ENCODE measurements around the gene ORM2.
A peak's percentile ranks its signal among the peaks of the same experiment; 100 is the strongest.
"Not testable (repeated sequence)": the region's sequence is repeated elsewhere in the genome, so short reads cannot be mapped to it uniquely, and the experiment has no call there.

Gene ORM2

GRCh38 chr9:114332474-114333040 lies 2.9 kb downstream of the ORM2 start:
- DNase-seq, result not testable (repeated sequence)

- not testable (repeated sequence) for DNase-seq
Measured at GRCh38 chr9:114333718-114334117, 4.0 kb downstream of the ORM2 start.

GRCh38 chr9:114334490-114334889 lies 4.8 kb downstream of the ORM2 start:
- DNase-seq, result no peak

- no peak for DNase-seq
Measured at GRCh38 chr9:114335745-114336144, 6.1 kb downstream of the ORM2 start.

GRCh38 chr9:114336157-114336556 lies 6.5 kb downstream of the ORM2 start:
- no peak for DNase-seq

- no peak for DNase-seq
Measured at GRCh38 chr9:114336699-114337395, 7.2 kb downstream of the ORM2 start.

GRCh38 chr9:114338187-114338586 lies 8.5 kb downstream of the ORM2 start:
- DNase-seq, result no peak

GRCh38 chr9:114339130-114339908 lies 9.7 kb downstream of the ORM2 start:
- peak; percentile 71 for DNase-seq

- DNase-seq, result no peak
Measured at GRCh38 chr9:114341152-114341830, 11.6 kb downstream of the ORM2 start.

- DNase-seq, result no peak
Measured at GRCh38 chr9:114341991-114342390, 12.3 kb downstream of the ORM2 start.

GRCh38 chr9:114342755-114343440 lies 13.2 kb downstream of the ORM2 start:
- no peak for DNase-seq

GRCh38 chr9:114343471-114344187 lies 14.0 kb downstream of the ORM2 start:
- no peak for DNase-seq

GRCh38 chr9:114344188-114344566 lies 14.5 kb downstream of the ORM2 start:
- no peak for DNase-seq

- no peak for DNase-seq
Measured at GRCh38 chr9:114344692-114345091, 15.0 kb downstream of the ORM2 start.

- DNase-seq, result no peak
Measured at GRCh38 chr9:114345493-114346065, 15.9 kb downstream of the ORM2 start.

- no peak for DNase-seq
Measured at GRCh38 chr9:114346146-114346545, 16.5 kb downstream of the ORM2 start.

GRCh38 chr9:114347675-114348074 lies 18.0 kb downstream of the ORM2 start:
- DNase-seq, result no peak

- DNase-seq, result no peak
Measured at GRCh38 chr9:114348261-114348905, 18.7 kb downstream of the ORM2 start.

GRCh38 chr9:114348906-114349482 lies 19.3 kb downstream of the ORM2 start:
- peak; percentile 95 for DNase-seq

GRCh38 chr9:114349713-114350480 lies 20.2 kb downstream of the ORM2 start:
- no peak for DNase-seq
